ENCODE results near the gene TFAP2E.

DNA sequence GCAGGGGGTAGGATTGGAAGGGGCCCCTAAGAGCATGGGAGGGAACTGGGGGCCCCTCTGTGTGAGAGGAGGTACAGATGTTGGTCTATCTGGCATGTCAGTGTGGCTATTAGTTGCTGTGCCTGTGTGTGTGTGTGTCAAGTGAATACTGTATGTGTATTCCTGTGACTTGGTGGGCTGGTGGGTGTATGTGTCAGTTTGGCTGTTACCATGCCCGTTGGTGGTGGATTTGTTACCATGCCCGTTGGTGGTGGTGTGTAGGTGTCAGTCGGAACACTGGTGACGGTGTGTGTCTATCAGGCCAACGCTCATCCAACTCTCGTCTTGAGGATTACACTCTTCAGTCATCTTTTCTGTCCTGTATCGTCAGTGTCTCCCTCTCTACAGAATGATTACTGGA is 22.6 kb downstream of the TFAP2E start:
- TF ChIP-seq, protein P1, sequence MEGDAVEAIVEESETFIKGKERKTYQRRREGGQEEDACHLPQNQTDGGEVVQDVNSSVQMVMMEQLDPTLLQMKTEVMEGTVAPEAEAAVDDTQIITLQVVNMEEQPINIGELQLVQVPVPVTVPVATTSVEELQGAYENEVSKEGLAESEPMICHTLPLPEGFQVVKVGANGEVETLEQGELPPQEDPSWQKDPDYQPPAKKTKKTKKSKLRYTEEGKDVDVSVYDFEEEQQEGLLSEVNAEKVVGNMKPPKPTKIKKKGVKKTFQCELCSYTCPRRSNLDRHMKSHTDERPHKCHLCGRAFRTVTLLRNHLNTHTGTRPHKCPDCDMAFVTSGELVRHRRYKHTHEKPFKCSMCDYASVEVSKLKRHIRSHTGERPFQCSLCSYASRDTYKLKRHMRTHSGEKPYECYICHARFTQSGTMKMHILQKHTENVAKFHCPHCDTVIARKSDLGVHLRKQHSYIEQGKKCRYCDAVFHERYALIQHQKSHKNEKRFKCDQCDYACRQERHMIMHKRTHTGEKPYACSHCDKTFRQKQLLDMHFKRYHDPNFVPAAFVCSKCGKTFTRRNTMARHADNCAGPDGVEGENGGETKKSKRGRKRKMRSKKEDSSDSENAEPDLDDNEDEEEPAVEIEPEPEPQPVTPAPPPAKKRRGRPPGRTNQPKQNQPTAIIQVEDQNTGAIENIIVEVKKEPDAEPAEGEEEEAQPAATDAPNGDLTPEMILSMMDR (IDR thresholded peaks at IDR 0.05) = no peak
- TF ChIP-seq POLR2A (IDR thresholded peaks at IDR 0.05) = no peak

Data from uterus (tissue), 2 donors.